Measurements from ENCODE around the gene GVQW3.
A peak's percentile ranks its signal among the peaks of the same experiment; 100 is the strongest.
"Not testable (repeated sequence)": the region's sequence is repeated elsewhere in the genome, so short reads cannot be mapped to it uniquely, and the experiment has no call there.

GVQW3 gene

DNA sequence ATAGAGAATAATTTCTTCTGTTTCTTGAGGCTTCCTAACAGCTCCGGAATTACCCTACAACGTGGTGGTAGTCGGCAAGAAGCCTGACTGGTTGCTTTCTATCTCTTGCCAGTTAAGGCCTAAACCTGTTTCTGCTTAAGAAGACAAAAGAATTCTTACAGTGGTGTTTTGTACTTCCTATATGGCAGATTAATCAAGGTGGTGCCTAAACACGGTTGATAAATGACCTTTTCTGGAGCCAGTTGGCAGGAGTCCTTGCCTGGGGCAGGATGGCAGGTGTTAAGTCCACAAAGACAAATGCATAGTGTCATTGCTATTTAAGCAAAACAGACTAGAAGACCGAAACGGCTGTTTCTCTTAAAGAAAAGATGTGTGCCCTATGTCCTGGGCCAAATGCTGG, 9.9 kb downstream of the GVQW3 start:
- no peak for DNase-seq

DNA sequence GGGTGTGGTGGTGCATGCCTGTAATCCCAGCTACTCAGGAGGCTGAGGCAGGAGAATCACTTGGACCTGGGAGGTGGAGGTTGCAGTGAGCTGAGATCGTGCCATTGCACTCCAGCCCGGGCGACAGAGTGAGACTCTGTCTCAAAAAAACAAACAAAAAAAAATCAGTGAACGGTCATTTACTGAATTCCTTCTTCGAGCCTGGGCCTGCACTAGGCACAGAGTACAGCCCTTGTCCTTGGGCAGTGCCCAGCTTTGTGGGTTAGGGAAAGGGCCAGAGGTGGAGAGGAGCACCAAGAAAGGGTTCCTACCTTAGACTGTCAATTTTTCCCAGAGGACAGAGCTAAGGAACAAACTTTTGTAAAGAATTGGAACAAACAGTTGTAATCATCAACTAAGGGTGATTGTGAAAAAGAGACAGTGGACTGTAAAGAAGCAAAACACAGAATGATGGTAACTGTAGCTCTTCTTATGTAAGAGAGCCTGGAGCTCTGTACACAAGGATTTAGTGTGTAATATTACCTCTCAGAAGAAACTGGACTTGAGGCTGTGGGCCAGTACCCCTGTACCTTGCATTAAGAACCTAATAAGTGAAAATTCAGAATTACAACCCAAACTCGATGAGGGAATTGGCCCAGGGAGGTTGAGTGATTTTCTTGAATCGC, 10.8 kb downstream of the GVQW3 start:
- DNase-seq = no peak

DNA sequence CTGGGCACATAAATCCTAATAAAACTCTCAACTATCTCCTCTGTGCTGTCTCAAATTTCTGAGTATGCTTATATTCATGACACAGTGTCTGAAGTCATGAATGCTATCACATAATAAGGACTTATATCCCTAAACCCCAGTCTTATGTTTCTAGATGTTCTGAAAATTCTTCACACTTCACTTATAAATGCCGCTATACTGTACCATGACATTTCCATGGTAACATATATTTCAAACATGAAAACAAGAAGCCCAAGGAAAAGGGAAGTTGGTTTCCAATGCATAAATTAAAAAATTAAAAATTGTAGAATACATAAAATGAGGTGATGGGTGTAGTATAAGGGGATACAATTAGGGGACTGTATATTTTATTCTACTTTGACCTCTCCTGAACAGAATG, 11.7 kb downstream of the GVQW3 start:
- DNase-seq = peak in 1 of 2 donors; percentile 15

DNA sequence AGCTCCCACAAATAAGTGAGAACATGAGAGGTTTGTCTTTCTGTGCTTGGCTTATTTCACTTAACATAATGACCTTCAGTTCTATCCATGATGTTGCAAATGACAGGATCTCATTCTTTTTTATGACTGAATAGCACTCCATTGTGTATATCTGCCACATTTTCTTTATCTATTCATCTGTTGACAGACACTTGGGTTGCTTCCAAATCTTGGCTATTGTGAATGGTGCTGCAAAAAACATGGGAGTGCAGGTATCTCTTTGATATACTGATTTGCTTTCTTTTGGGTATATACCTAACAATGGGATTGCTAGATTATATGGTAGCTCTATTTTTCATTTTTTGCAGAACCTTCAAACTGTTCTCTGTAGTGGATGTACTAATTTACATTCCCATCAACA, 13.3 kb downstream of the GVQW3 start:
- DNase-seq = no peak

DNA sequence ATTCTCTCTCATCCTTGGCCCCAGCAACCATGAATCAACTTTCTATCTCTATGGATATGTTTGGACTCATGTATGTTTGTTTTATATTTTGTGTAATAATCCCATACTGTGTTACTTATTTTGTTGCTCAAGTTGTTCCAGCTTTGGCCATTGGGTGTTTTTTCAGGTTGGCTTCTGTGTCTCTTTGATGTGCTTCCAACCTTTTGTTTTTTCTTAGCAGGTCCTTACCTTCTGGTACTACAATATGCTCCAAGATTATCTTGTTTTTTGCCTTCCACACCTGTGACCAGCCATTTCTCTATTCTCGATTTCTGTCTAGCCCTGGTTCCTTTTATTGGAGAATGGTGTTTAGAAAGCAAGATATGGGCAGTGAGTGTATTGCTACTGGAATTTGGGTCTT, 14.2 kb downstream of the GVQW3 start:
- DNase-seq = no peak

DNA sequence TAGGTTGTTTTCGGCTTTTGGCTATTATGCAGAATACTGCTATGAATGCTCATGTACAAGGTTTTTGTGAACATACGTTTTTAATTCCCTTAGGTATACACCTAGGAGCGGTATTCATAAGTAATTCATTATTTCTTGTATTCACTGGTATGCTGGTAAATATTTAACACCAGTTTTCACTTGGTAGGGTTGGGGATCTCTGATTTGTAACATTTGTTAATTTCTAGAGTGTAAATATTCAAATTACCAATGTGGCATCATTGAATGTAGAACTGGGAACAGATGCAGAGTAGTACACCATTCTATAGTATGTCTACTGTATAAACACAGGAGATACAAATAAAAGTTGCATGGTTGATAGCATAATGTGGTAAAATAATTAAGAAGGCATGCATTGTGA, 16.3 kb downstream of the GVQW3 start:
- DNase-seq = no peak

DNA sequence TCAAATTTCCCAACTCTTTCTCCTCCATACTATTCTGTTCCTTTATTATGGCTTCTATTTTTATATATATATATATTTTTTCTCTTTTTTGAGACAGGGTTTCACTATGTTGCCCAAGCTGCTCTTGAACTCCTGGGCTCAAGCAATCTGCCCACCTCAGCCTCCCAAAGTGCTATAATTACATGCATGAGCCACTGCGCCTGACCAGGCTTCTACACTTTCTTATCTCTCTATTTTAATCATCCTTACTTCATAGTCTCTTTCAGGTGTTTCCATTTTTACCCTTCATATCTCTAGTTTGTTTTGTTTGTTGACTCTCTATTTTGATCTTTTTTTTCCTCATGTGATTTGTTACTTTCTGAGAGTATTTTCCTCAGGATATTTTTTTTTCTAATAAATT, 19.8 kb downstream of the GVQW3 start:
- no peak for DNase-seq

DNA sequence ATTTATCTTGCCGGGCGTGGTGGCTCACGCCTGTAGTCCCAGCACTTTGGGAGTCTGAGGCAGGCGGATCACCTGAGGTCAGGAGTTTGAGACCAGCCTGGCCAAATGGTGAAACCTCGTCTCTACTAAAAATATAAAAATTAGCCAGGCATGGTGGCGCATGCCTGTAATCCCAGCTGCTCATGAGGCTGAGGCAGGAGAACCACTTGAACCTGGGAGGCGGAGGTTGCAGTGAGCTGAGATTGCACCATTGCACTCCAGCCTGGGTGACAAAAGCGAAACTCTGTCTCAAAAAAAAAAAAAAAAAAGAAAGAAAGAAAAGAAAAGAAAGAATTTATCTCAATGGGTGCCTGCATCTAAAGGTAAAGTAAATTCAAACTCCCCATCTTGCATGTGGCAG, 20.4 kb downstream of the GVQW3 start:
- DNase-seq = not testable (repeated sequence)

DNA sequence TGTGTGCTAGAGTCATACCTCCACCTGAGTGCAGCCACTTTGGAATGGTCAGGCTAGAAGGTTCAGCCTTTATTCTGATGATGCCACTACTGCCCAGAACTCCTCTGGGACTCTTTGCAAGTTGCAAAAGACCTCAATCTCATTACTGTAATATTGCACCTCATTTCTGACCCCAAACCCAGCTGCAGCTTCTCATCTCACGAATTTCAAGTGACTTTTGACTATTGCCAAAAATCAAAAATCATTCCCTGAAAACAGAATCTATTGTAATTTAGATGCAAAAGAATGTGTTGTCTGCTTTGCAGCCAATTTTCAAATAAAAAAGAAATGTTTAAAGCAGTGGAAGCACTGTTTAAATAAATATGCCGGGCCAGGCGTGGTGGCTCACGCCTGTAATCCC, 25.2 kb downstream of the GVQW3 start:
- DNase-seq = no peak

DNA sequence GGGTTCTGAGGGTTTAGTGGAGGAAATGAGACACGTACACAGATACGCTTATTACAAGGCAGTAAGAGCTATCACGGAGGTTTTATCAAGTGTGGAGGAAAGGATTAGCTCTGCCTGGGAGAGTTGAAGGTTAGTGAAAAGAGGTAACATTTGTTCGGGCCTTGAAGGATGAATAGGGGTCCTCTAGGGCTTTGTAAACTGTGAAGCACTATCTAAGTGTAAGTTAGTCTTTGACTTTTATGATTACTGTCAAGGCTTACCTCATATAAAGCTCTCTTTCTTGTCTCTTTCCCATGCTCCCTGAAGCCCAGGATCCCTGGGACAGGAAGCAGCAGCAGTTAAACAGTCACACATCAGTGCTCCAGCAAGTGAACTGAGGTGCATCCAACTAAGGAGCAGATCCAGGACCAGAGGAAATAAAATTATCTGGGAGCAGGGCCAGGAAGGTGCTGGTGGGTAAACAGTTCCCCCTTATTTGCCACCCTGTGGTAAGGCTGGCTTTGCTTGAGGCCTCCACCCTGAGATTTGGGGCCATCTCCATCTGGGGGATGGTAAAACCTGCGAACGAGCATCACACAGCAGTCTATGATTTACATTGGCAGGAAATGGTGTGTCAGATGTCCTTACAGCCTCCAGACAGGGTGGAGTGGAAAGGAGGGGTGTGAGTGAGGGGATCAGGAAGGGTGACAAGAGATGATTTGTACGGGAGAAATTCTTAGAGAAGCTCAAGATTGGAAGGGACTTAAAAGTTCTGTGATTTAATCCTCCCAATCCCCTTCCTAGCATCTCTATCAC, 27.2 kb downstream of the GVQW3 start:
- DNase-seq = no peak

DNA sequence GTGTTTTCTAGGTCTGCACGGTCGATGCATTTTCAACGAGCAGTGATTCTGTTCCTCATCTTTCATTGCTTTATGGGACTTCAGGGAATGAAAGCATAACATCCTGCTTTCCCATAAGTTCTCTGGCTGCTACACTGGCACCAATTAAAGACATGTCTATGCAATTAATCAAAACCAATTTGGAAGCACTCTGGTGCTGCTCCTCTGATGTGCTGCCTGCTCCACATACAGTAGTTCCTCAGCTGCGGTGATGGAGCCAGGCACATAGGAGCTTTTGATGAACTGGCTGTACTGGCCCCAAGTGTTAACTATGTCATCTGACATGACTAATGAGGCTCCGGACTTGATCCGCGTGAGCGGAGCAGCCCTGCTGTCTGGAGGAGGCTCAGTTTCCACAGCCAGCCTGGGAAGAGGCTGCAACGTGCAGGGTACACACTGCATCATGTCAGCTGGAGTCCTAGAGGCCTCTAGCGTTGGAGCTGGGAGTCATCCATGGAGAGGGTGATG, 29.8 kb downstream of the GVQW3 start:
- DNase-seq = no peak

DNA sequence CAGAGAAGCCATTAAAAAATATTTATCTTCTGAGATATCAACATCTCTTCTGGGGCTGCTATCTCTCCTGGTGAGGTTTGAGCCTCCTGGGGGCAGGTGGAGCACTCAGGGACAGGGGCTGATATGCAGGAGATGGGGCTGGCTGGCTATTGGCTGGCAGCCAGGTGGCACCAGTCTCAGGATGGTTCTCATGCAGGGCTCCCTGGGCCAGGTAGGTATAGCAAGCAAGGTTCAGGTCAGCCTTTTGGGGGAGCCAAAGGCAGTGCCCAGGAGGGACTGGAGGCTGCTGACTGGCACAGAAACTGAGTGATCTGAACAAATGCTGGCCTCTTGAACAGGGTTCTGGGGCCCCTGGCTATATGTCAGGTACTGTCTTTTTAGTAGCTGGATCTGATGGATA, 34.0 kb downstream of the GVQW3 start:
- DNase-seq = no peak

DNA sequence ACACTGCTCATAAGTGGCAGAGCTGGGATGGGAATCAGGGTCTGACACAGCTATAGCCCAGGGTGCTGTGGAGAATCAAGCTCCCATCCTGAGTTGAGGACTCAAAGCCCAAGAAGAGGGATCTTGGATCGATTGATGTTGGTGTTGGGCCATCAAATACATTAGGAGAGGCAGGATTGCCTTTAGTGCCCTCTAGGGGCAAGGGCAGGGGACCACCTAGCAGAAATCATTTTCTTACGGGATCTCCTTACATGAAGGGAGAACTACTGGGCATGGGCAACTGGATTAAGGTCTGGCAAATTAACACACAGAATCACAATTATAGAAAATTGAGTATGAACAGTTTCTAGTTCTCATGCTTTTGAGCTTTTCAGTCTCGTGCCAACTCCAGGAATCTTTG, 38.8 kb downstream of the GVQW3 start:
- DNase-seq = peak in 1 of 2 donors; percentile 5

DNA sequence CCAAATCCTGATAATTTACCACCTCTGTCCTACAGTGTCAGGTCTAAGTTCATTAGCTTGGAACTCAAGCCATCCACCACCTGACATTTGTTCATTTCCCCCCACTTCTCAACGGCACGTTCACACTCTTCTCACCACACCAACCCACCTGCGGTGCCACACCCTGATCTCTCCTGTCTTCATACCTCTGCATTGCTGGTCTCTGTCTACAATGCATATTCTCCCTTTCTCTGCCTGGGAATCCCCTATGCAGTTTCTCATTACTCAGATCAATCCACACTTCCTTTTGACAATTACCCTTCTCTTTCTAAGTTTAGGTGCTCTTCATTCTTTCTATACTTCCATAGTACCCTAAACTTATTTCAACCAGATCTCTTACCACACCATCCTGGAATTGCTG, 43.3 kb downstream of the GVQW3 start:
- no peak for DNase-seq

DNA sequence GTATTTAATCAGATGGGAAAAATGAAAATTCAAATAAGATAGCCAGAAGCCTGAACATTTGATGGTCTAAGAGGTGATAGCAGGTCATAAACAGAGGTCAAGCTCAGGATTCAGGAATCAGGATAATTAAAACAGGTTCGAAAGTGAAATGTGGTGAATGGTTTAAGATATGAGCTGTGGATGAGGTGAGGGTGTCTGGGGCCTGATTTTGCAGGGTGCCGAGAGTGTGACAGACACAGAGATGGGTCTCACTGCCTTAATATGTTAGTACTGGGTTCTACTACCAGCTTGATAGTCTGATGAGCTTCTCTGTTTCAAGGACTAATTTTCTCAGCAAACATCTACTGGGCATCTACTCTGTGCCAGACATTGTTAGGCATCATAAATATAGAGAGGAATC, 43.8 kb downstream of the GVQW3 start:
- no peak for DNase-seq

DNA sequence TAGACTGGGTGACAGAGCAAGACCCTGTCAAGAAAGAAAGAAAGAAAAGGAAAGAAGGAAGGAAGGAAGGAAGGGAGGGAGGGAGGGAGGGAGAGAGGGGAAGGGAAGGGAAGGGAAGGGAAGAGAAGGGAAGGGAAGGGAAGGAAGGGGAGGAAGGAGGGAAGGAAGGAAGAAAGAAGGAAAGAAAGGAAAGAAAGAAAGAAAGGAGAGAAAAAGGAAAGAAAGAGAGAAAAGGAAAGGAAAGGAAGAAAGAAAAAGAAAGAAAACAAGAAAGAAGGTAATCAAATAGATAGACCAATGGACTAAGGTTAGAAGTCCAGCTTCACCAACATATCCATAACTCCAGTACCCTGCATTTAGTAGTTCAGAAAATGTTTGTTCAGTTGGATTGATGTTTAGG, 45.5 kb downstream of the GVQW3 start:
- DNase-seq = no peak

DNA sequence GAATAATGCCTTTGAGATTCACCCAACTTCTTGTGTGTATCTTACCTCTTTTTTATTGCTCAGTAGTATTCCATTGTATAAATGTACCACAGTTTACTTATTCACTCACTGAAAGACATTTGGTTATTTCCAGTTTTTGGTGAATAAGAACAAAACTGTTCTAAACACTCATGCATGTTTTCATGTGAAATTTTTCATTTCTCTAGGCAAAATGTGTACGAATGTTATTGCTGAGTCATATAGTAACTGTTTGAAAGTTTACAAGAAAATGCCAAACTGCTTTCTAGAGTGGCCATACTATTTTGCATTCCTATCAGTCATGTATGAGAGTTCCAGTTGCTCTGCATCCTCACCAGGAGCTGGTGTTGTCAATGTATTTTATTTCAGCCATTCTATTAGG, 54.9 kb downstream of the GVQW3 start:
- DNase-seq = no peak

DNA sequence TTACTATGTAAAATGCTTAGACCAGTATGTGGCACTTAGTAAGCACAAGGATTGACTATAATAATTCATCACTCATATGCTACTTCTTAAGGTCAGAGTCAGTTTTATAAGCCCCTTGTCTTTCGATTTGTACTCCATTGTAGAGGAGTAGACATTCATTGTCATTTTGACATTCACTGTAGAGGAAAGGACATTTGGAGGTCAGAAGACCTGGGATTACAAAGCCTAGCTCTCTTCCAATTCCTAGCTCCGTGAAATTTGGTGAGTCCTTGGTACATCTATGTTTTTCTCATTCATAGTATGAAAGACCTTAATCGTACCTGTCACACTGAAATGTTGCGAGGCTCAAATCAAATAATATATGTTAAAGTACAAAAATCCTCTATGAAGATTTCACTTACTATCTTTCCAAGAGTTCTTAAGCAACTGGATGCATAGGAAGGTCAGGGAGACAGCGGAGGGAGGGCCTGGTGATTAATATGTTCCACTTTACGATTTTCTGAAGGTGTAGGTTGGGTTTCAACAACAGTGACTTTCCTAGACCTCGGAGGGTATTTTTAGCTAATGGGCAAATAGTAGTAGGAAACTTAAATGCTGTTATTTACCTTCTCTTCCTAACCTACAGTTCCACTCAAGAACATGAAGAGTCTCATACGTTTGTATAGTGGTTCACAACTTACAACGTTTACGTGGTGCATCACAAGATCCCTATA, 62.3 kb downstream of the GVQW3 start:
- DNase-seq = no peak

DNA sequence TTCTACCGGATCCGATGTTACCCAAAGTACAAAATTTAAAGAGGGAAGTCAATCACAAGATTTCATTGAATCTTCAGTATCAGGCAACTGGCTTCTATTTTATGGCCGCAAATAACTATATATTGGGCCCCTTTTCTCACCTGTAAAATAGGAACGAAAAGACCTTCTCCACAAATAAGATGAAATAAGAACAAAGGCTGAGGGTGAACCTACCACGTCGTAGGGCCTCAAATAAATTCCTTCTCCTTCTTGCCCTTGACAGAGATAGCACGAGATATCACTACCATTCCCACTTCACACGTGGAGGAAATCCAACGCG, 62.9 kb downstream of the GVQW3 start:
- no peak for DNase-seq

DNA sequence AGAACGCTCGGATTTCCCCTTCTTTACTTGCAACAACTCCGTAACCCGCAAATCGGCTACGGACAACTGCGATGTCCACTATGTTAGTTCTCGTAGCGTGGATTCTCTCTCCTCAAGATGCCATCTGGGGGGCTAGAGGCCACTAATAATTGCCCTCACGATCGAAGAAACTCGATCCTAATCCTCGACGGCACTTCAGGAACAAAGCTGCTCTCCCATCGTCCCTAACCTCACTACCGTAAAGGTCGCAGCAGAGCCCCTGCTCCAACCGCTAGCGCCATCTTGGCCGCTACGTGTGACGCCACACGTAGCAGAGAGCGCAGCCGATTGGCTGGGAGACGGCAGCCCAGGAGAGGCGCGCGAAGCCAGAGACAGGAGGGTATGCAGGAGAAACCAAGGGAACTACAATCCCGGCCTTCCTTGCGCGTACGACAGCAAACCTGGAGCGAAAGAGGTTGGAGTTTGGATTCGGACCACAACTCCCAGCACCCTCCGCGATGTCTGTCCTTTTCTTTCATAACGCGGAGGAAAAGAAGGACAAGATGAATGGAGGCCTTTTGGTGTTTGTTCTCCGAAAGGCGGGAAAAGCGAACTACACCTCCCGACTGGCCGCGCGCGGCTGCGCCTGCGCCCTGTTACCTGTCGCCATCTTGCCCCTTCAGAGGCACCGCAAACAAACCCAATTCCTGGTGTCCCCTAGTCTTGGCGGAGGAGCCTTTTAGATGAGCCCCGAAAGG, 63.4 kb downstream of the GVQW3 start, which contains the start of gene EMSY:
Gene EMSY, plus strand, starts transcription at position 635 of the 737 bp plus-strand sequence. CDS start 1,921 bp downstream, outside the sequence.
- peak; percentile 95 to 99 for DNase-seq

DNA sequence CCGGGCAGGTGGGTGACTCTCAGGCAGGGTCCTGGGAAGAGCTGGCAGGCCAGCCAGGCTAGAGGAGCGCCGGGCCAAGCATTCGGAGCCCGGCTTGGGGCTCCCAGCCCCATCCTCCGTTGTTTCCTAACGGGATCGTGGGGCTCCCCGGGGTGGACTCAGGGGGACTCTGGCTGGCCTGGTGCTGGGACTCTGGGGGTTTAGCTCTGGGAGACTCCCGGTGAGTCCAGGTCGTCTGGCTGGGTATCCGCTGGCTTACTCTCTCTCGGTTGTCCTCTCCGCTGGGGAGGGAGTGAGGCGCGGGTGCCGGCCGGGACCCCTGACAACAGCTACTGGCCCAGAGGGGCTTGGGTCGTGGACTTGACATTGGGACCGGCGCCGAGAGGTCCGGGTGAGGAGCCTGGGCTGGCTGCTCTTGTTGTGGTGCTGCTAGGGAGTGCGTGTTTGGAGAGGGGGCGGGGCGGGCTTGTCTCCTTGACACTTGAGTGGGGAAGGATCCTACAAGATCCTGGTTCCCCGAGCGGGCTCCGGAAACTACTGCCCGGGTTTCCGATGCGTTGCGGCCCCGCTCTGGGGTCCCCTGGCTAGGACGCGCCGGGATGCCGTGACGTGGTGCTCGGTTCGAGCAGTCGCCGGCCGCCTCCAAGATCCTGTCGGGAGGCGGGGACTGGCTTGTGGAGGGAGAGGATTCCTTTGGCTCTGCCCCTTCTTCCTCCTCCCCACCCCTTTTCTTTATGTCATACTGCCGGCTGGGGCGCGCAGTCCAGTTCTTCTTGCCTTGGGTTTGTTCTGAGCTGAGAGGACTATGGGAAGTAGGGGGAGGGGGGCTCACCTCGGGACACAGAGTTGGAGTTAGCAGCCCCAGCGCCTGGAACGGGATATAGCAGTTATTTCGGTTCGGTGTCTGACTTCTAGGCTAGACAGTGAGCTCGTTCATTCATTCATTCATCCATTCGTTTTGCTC, 64.3 kb downstream of the GVQW3 start:
- peak; percentile 35 to 88 for DNase-seq

DNA sequence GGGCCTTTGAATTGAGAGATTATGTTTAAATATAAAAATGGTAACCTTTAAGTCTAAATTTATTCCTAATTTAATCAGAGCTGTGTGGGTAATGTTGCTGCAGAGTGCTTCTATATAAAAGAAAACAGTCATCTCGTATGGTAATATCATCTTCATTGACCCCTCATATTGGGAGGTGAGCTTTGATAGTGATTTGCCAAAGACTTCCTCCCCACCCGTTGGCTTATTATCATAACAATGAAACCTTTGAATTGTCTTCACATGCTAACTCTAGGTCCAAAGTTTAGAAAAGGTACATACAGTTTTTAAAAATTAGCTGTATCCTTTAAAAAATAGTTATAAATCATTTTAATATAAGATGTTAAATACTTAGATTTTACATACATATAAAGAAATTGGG, 67.4 kb downstream of the GVQW3 start:
- no peak for DNase-seq
